Measurements from ENCODE around the gene LIF. TPM values are rescaled to one million over a fixed set of nuclear protein-coding genes. Genes with fewer than 3 reads are reported as not detected.
"Not testable (repeated sequence)": the region's sequence is repeated elsewhere in the genome, so short reads cannot be mapped to it uniquely, and the experiment has no call there.

The LIF gene
- total RNA-seq, 1 donor from 2014 or later: 0.27 TPM

DNA sequence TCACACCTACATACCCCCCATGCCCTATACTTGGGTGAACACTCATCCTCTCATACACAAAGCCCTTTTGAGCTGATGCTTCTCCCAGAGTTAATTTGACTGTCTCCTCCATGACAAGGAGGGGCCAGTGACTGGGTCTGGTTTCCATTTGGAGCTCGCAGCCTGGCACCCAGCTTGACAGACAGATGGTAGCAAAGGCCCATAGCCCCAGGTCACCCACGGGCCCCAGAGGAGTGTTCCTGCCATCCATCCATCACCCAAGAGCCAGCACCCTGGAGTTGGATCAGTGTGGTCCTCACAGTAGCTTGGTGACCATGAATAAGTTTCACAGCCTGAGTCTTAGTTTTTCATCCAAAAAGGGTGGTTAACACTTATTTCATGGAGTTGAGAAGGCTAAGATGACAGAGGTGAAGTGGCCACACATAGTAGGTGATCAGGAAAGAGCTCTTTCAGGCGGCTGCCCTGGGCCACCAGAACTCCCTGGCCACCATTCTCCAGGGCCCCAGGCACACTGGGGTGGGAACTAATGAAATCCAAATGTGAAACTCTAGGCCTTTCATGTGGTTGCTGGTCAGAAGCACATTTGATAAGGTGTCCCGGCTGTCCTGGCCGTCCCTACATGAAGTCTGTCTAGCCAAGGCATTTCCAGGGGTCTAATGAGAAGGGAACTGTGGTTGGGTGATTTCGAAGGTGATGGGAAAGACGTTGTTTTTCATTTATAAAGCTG is 42.4 kb downstream of the LIF start:
- DNase-seq (ENCODE audit: missing footprints) (no peak), ATAC-seq (no peak)
- intact Hi-C loops (cut with DNase I): no loop called here

DNA sequence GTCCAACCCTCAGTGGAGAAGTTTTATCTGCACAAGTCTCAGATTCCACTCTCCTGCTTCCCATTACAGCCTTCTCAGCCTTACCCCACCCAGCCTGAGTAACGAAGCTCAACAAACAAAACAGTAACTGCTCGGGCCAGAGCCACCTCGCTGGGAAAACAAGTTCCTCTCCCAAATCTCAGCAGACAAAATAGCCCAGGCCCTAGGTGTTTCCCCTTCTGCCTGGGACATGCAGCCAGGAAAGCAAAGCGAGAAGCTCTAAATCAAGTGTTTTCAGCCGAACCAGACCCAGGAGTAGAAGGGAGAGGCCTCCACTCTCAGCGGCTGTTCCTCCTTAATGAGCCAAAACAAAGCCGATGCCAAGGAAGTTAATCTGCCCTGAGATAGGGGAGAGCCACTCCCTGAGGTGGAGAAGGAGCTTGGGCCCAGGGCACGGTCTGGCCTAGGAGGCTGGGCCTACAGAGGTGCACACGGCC is 44.0 kb downstream of the LIF start:
- ATAC-seq (peak; percentile 65), DNase-seq (ENCODE audit: missing footprints) (no peak)
- intact Hi-C loops (cut with DNase I): no loop called here

DNA sequence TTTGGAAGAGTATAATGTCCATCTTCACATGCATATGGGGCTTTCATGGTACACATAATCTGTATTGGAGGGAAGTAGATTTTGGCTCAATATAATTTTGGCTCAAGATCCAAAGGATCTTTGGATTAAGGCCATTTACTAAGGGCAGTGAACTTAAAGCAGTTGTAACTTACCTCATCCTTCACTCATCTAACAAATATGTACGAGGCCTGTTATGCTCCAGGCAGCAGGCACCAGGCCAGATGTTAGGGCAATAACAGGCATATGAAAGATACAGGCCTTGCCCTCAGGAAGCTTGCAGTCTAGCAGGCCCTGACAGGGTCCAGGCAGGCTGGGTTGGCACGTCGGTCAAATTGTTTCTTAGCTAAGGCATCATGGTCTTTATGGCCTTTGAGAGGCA is 44.6 kb downstream of the LIF start:
- DNase-seq (ENCODE audit: missing footprints) (no peak), ATAC-seq (no peak)
- intact Hi-C loops (cut with DNase I): no loop called here

DNA sequence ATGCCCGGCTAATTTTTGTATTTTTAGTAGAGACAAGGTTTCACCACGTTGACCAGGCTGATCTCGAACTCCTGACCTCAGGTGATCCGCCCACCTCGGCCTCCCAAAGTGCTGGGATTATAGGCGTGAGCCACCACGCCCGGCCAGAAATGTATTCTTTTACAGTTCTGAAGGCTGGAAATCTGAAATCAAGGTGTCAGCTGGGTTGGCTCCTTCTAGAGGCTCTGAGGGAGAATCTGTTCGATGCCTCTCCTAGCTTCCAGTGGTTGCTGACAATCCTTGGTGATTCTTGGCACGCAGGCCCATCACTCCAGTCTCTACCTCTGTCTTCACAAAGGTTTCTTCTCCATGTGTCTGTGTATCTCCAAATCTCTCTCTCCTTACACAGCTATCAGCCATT is 45.7 kb downstream of the LIF start:
- DNase-seq (ENCODE audit: missing footprints); intact Hi-C loops (cut with DNase I); ATAC-seq: not testable (repeated sequence)

DNA sequence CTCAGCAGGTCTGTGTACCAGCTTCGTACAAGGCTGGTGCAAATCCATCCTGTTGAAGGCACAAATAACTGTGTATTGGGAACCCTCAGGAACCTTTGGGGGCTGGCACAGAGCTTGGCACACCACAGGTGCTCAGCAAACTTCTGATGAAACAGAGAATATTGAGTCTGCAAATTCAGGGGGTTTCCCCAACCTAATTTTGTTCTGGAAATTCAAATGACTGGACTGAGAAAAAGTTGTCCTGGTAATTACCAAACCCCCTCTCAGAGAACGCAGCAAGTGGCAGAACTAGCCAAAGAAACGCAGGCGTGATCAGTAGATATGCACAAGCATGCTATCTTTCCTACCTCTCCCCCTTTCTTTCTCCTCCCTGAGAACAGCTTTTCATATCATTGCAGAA is 47.6 kb downstream of the LIF start:
- DNase-seq (ENCODE audit: missing footprints): no peak
- no peak for ATAC-seq
- intact Hi-C loops (cut with DNase I): no loop called here

DNA sequence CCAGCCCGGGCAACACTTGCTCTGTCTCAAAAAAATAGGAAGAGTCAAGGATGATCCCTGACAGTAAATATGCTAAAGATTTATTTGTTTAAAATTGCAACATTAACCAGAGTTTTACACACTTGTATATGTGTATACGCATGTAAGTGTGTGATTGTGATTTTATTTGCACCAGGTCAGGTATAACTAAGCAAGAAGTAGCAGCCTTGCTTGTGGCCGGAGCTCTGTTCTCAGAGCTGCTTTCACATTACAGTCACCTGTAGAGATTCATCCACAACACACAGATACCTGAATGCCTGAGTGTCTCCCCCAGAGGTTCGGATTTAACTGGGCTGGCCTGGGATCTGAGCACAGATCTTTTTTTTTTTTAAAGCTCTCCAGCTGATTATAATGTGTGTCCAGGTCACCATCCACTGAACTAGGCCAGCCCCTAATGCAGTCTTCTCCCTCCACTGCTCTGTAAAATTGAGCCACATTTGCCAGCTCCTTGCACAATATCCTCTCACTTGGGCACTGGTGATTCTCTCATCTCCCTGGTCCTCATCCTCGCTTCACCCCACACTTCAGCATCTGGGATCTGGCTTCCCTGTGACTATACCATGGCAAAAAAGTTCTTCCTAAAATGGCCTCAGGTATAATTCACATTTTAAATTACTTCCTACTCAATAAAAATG is 48.3 kb downstream of the LIF start:
- DNase-seq (ENCODE audit: missing footprints) (no peak), ATAC-seq (no peak)
- intact Hi-C loops (cut with DNase I): no loop called here

DNA sequence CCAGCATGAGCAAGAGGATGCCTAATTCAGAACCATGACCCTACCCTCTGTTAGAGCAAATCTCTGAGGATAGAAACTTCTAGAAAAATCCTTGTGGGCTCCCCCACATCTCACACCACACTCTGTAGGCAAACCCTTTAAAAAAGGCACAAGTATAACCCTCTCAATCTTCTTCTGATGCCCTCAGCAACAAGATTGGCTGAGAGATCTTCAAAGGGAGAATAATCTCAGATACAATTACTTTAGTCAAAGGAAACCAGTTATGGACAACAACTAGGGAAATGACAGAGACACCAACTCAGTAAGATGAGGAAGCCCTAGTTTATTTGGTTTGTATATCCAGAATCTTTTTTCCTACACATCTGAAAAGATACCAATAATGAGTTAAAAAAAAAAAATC is 49.2 kb downstream of the LIF start:
- DNase-seq (ENCODE audit: missing footprints) (no peak), ATAC-seq (no peak)
- intact Hi-C loops (cut with DNase I): no loop called here

DNA sequence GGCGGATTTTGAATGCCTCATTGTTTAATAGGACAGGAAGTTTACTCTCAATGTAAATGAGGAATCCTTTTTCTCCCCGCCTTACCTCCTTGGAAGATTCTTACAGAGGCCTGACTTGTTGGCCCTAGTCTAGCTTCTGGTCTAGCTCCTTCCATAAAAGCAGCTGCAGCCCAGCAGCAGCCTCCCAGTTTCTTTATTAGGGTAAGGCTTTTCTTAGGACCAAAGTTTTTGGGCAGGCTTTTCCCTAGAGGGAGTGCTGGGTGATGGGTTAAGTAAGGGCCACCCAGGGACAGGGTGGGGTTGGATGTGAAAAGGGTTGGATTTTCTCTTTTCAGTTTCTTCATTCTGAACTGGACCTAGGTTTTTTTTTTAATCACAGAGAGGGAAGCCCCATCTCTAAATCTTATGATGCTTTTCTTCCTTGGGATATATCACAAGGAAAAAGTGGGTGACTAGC is 49.7 kb downstream of the LIF start:
- DNase-seq (ENCODE audit: missing footprints) (no peak), ATAC-seq (peak; percentile 28)

DNA sequence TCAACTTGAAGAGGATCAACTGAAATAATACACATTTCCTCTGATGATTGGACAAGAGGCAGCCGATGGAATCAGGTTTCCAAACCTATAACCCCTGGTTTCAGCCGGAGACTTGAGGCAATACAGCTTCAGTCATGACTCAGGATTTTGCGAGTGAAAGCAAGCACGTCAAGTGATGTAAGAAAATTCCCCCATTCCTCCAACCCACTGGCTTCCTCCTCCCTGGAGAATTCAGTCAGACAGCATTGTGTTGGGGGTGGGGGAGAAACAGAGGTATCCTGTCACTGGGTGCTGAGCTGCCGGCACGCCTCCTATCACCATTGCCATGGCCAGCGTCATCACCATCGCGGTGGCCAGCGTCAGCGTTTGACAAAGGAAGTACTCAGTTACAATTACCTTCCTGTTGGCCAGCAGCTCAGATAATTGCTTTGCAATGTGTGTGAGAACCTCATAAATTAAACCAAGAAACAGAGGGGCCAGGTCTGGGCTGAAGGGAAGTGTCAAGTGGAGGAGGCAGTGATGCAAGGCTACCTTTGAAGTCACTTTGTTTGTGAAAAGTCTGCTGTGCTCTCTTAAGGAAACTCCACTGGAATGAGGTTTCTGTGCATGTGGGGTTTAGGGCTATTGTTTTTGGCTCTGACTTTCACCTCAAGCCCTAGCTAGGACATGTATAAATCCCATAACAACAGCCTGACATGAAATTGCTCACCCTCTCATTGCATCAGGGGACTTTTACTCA is 50.2 kb downstream of the LIF start:
- DNase-seq (ENCODE audit: missing footprints) (peak; percentile 94), ATAC-seq (peak; percentile 88)
- intact Hi-C loops (cut with DNase I): no loop called here

More for the DNA sequence above, 49.7 kb downstream of the LIF start:
- intact Hi-C loops (cut with DNase I): no loop called here

DNA sequence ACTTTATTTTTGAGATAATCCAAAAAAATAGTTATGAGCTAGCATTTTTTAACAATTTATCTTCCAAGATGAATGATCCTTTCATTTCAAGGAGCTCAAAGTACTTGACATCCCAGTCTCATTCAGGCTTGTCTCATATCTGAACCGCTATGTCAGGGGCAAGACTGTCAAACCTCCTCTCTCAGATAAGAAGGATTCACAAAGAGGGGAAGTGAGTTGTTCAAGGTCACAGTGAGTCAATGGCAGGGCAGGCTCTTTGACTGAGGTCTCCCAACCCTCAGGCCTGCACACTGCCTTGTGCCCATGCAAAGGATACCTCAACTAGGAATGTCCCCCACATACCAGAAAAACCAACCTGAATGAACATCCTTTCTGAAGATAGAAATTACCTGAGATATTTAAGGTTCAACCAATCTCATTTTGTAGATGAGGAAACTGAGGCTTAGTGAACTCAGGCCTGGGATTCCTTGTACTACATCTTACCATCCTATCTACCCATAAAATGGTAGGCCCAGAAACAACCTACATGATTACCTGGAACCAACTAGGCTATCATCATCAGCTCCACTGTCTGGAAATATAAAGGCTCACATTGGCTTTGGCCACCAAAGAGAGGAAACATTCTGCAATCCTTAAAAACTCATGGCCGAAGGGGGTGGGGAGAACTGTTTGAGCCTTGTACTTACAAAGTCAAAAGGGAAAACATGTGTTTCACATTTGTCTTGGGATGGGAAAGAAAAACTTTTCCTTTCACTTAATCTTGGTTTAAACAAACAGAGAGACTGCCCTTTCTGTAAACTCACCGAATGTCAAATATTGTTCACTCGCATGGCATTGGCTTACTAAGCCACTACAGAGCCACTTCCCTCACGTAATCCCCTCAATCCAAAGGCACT is 51.1 kb downstream of the LIF start:
- DNase-seq (ENCODE audit: missing footprints) (no peak), ATAC-seq (peak; percentile 35)
- intact Hi-C loops (cut with DNase I): no loop called here

DNA sequence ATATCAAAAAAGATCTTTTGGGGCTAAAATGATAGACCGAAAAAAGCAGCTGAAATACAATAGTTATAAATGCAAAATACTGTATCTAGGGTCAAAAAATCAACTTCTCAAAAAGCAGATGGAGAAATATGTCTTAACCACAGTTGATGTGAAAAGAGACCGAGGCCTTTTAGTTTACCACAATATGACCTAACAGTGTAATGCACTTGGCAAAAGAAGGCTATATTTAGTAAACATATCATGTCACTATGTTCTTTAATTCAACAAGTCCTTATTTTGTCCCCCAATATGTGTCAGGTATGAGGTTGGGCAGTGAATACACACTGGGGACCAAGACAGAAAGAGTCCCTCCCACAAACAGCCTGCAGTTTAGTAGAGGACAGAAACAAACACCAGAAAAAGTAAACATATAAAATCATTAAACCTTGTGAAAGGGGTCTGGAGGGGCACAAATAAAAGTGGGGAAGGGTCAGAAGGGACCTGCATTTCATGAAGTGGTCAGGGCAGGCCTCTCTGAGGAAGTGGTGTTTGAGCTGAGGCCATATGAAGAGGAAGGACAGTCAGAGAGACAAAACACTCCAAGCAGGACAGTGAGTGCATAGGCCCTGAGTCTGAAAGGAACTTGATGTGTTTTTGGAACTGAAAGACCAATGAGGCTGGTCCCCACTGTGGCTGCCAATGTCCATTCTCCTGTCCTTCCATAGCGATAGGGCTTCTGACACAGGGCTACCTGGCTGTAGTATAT is 53.4 kb downstream of the LIF start:
- intact Hi-C loops (cut with DNase I): no loop called here
- ATAC-seq (no peak), DNase-seq (ENCODE audit: missing footprints) (no peak)

DNA sequence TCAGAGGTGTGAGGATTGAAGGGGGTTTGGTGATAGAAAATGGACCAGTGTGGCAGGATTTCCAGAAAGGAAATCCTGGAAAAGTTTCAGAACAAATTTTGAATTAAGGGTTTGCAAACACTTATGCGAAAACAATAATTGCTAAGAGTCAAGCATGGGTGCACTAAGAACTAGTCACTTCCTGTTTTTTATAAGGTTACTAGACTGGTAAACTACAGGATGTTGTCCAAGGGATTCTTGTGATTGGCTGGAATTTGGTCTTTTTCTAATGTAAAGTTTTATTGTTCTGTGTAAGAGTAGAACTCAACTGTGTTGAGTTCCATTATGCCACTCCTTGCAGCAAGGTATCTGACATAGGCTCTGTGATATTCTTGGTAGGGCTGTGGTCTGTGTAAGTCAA is 54.1 kb downstream of the LIF start:
- ATAC-seq (no peak), DNase-seq (ENCODE audit: missing footprints) (no peak)
- intact Hi-C loops (cut with DNase I): no loop called here

DNA sequence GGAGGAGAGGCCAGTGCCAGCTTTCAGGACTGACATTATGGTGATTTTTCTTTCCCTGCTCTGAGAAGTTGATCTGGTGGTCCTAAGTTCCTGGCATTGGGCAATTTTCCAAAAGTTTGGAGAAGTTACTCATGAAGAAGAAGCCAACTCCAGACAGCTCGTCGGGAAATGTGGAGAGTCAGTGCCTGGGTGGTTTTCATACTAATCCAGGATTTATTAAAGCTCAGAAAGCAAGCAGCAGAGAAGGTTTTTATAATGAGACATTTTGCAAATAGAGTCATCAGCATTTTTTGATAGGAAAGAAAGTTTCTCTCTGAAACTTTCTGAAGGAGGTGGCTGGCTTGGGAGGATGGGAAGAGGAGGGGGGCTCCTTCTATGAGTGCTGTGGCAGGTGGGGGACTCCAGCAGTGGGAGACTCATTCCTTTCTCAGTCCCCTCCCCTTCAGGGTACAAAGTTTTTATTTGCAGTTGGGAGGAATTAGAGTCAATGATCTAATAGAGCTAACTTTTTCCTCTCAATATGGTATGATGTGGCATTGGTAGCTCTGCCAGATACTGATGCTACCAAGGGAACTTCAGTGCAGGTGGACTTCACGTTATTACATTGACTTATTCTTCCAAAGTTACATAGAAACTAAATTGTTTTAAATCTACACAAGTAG is 55.4 kb downstream of the LIF start:
- intact Hi-C loops (cut with DNase I): no loop called here
- DNase-seq (ENCODE audit: missing footprints) (no peak), ATAC-seq (no peak)

DNA sequence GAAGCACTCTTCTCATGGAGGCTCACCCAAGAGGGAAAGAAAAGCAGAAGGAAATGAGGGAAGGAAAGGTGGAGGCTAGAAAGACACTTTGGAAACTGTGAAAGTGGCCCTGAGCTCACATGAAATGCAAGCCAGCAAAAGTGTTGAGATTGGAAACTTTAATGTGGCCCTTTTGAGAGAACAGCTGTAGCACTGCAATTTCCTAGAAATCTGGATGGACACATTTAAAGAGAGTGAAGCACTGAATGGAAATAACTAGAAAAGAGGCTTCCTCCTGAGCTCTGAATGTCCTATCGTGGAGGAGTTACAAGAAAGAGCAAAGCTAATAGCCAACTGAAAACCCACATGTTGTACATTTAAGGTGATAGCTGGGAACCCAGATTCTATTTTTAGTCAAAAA is 56.0 kb downstream of the LIF start:
- ATAC-seq: no peak
- intact Hi-C loops (cut with DNase I): no loop called here
- DNase-seq (ENCODE audit: missing footprints): no peak
